CD4-positive, CD25-positive, alpha-beta regulatory T cell (primary cell): ENCODE measurements around the gene CXorf66. TPM values are rescaled to one million over a fixed set of nuclear protein-coding genes. Genes with fewer than 3 reads are reported as not detected.
A peak's percentile ranks its signal among the peaks of the same experiment; 100 is the strongest.
"Not testable (repeated sequence)": the region's sequence is repeated elsewhere in the genome, so short reads cannot be mapped to it uniquely, and the experiment has no call there.

Experiments used
- ATAC-seq, 2 donors: fragments of 150-1000 bp; cut with Tn5 transposase; one replicate each; pipeline ENCODE4 v1.10.0; 2021; ENCODE audit warnings: low read depth in 2 of 2, moderate number of reproducible peaks in 2 of 2, moderate library complexity in 1 of 2
- DNase-seq, 3 donors: peaks; one replicate each; pipeline versions ENCODE4 v3.0.0 to v3.0.0-alpha.2; 2012 to 2022; ENCODE audit warnings: mixed read lengths in 1 of 3
- H3K27ac ChIP-seq: one replicate; pipeline ENCODE4 v1.7.0; 2013; ENCODE audit warnings: mild to moderate bottlenecking, low read length; ENCODE audit not compliant: insufficient read depth, poor library complexity, severe bottlenecking
- H3K27me3 ChIP-seq: one replicate; pipeline ENCODE4 v1.7.0; 2013; ENCODE audit warnings: low read length; ENCODE audit not compliant: control insufficient read depth, insufficient read depth
- H3K36me3 ChIP-seq: one replicate; pipeline ENCODE4 v1.7.0; 2013; ENCODE audit warnings: mild to moderate bottlenecking, low read length, moderate library complexity; ENCODE audit not compliant: control insufficient read depth, insufficient read depth
- H3K4me1 ChIP-seq: 2 replicates; pipeline ENCODE4 v1.7.0; 2013; ENCODE audit warnings: mild to moderate bottlenecking, low read length; ENCODE audit not compliant: insufficient read depth, control insufficient read depth, poor library complexity, severe bottlenecking
- H3K4me3 ChIP-seq: one replicate; pipeline ENCODE4 v1.7.0; 2013; ENCODE audit warnings: low read depth, mild to moderate bottlenecking, low read length, moderate library complexity
- H3K9me3 ChIP-seq, 2 experiments: 1 replicate in 1 of 2; 2 replicates in 1 of 2; pipeline ENCODE4 v1.7.0; 2013; ENCODE audit warnings: low read length in 2 of 2, mild to moderate bottlenecking in 1 of 2, moderate library complexity in 1 of 2; ENCODE audit not compliant: control insufficient read depth in 2 of 2
- H3K27ac Mint-ChIP-seq, 3 donors: one replicate each; pipeline ENCODE4 v1.8.0; 2020 to 2022; ENCODE audit warnings: mild to moderate bottlenecking in 3 of 3, mixed read lengths in 3 of 3, moderate library complexity in 2 of 3
- H3K27me3 Mint-ChIP-seq: one replicate; pipeline ENCODE4 v1.8.0; 2022; ENCODE audit warnings: mild to moderate bottlenecking, mixed read lengths
- H3K36me3 Mint-ChIP-seq: one replicate; pipeline ENCODE4 v1.8.0; 2020; ENCODE audit warnings: mixed read lengths
- H3K4me1 Mint-ChIP-seq, 4 donors: one replicate each; pipeline ENCODE4 v1.8.0; 2020 to 2022; ENCODE audit warnings: mixed read lengths in 4 of 4, mild to moderate bottlenecking in 1 of 4
- H3K4me3 Mint-ChIP-seq, 4 donors: one replicate each; pipeline ENCODE4 v1.8.0; 2020 to 2022; ENCODE audit warnings: mild to moderate bottlenecking in 4 of 4, mixed read lengths in 4 of 4, moderate library complexity in 3 of 4
- H3K9me3 Mint-ChIP-seq, 7 donors: one replicate each; pipeline ENCODE4 v1.8.0; 2020 to 2022; ENCODE audit warnings: mixed read lengths in 7 of 7, mild to moderate bottlenecking in 3 of 7, moderate library complexity in 2 of 7
- polyA plus RNA-seq, 4 donors: library from polyadenylated mRNA; unstranded; fragments of 300-500 nt; fragmentation: Illumina TruSeq; gene quantifications; one replicate each; pipeline ENCODE4 v1.2.3, GENCODE V29; 2021
- total RNA-seq: library from RNA; stranded (reverse); gene quantifications from one replicate; pipeline ENCODE4 v1.2.3, GENCODE V29; 2022

The CXorf66 gene
- total and polyA plus RNA-seq, 5 donors from 2014 or later = not detected

DNA sequence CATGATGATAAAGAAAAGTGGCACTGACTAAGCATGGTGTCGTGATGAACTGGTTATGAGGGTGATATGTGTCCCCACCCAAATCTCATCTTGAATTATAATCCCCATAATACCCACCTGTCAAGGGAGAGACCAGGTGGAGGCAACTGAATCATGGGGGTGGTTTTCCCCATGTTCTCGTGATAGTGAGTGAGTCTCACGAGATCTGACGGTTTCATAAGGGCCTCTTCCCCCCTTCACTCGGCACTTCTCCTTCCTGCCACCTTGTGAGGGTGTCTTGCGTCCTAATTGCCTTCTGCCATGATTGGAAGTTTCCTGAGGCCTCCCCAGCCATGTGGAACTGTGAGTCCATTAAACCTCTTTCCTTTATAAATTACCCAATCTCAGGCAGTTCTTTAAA, 44.2 kb downstream of the CXorf66 start:
- H3K27me3 Mint-ChIP-seq, DNase-seq, H3K4me3 Mint-ChIP-seq, H3K27ac Mint-ChIP-seq, H3K36me3 Mint-ChIP-seq, H3K4me3 ChIP-seq, H3K36me3 ChIP-seq, H3K9me3 ChIP-seq, H3K4me1 ChIP-seq, ATAC-seq, H3K27ac ChIP-seq, H3K27me3 ChIP-seq, H3K9me3 Mint-ChIP-seq: not testable (repeated sequence)
- peaks cover 12 to 36% (median 18%) of the 10 kb centered on the region in 4 donors for H3K4me1 Mint-ChIP-seq

DNA sequence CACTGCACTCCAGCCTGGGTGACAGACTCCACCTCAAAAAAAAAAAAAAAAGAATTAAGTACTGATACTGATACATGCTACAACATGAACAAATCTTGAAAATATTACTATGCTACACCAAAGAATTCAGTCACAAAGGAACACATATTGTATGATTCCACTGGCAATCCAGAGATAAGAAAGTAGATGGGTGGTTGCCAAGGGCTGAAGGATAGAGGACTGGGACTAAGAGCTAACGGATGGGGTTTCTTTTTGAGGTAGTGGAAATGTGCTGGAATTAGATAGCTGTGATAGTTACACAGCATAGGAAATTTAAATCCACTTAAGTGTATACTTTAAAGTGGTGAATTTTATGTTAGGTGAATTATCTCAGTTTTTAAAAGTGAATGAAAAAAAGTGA, 45.0 kb downstream of the CXorf66 start:
- no peak overlapping the region for H3K27ac Mint-ChIP-seq

DNA sequence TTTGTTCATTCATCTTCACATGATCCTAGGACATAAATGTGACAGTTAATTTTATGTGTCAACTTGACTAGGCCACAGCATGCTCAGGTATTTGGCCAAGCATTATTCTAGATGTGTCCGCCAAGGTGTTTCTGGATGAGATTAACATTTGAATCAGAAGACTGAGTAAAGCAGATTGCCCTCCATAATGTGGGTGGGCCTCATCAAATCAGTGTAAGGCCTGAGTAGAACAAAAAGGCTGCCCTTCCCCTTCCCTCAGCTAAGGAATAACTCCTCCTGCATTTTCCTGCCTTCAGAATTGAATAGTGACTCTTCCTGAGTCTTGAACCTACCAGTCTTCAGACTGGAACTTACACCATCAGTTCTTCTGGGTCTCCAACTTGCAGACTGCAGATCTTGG, 50.9 kb downstream of the CXorf66 start:
- Mint-ChIP-seq H3K4me1 (peaks cover 5 to 20% (median 16%) of the 10 kb centered on the region in 4 donors), H3K9me3 (no peaks in the 10 kb centered on the region)

More for the DNA sequence above, 45.0 kb downstream of the CXorf66 start:
- H3K36me3 ChIP-seq = no peaks in the 10 kb centered on the region
- no peak overlapping the region for H3K4me3 ChIP-seq
- ATAC-seq (no peak), DNase-seq (no peak)
- no peak overlapping the region for H3K27ac ChIP-seq
- H3K4me3 Mint-ChIP-seq = no peak overlapping the region
- H3K36me3 Mint-ChIP-seq = peaks cover 8% of the 10 kb centered on the region
- no peaks in the 10 kb centered on the region for H3K27me3 ChIP-seq
- H3K27me3 Mint-ChIP-seq = no peaks in the 10 kb centered on the region
- H3K9me3 Mint-ChIP-seq = no peaks in the 10 kb centered on the region
- H3K4me1 ChIP-seq = no peaks in the 10 kb centered on the region
- peaks cover 7 to 29% (median 12%) of the 10 kb centered on the region in 4 donors for H3K4me1 Mint-ChIP-seq
- no peaks in the 10 kb centered on the region for H3K9me3 ChIP-seq

DNA sequence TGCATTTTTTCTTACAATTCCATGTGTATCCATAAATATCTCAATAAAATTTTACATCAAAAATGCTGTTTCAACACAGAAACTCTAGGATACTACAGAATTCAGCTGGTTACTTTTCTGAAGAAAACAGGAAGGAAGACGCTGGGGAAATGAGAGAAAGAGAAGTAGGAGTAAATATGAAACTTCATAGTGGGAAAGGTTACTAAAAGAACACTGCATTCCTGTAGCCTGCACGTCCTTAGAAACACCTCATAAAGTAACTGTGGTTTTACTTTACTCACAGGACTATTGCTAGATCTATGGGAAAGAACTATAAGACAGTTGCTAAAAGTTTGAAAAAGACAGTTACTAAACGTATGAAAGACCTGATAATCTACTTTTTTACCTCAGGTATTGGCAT, 55.6 kb downstream of the CXorf66 start:
- no peak overlapping the region for H3K4me3 ChIP-seq
- H3K27ac ChIP-seq = no peak overlapping the region
- H3K9me3 Mint-ChIP-seq = no peaks in the 10 kb centered on the region
- H3K9me3 ChIP-seq = no peaks in the 10 kb centered on the region
- H3K27ac Mint-ChIP-seq = no peak overlapping the region
- no peaks in the 10 kb centered on the region for H3K27me3 ChIP-seq
- peak overlapping the region in 1 of 4 donors; percentile 27 for H3K4me3 Mint-ChIP-seq
- peaks cover 7% of the 10 kb centered on the region for H3K36me3 Mint-ChIP-seq
- no peaks in the 10 kb centered on the region for H3K27me3 Mint-ChIP-seq
- H3K4me1 ChIP-seq = no peaks in the 10 kb centered on the region
- H3K36me3 ChIP-seq = no peaks in the 10 kb centered on the region
- ATAC-seq = no peak
- peaks cover 9 to 31% (median 24%) of the 10 kb centered on the region in 4 donors for H3K4me1 Mint-ChIP-seq
- DNase-seq = no peak

More for the DNA sequence above, 50.9 kb downstream of the CXorf66 start:
- H3K27ac Mint-ChIP-seq = no peak overlapping the region
- H3K27me3 Mint-ChIP-seq = no peaks in the 10 kb centered on the region
- H3K36me3 Mint-ChIP-seq = peaks cover 7% of the 10 kb centered on the region
- no peaks in the 10 kb centered on the region for H3K36me3 ChIP-seq
- H3K4me1 ChIP-seq = no peaks in the 10 kb centered on the region
- no peaks in the 10 kb centered on the region for H3K9me3 ChIP-seq
- no peak overlapping the region for H3K4me3 ChIP-seq
- H3K4me3 Mint-ChIP-seq = no peak overlapping the region
- DNase-seq (no peak), ATAC-seq (no peak)
- H3K27ac ChIP-seq = no peak overlapping the region
- H3K27me3 ChIP-seq = no peaks in the 10 kb centered on the region

DNA sequence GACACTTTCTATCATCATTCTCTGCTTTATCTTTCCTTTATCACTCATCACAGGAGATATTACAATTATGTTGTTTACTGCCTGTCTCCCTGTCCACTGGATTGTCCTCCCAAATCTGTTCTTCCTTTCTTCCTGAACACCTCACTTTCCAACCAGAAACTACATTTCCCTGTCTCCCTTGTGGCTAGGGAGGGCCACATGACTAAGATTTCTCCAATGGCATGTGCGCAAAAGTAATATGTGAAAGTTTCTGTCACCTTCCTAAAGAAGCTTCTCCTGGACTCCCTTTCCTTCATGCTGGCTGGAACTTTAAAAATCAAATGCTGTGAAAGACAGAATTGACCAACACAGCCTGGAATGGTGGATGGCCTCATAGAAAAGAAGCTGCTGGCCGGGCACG, 58.2 kb downstream of the CXorf66 start:
- Mint-ChIP-seq H3K4me1 (peaks cover 9 to 33% (median 25%) of the 10 kb centered on the region in 4 donors), H3K36me3 (no peaks in the 10 kb centered on the region)
- DNase-seq = no peak

DNA sequence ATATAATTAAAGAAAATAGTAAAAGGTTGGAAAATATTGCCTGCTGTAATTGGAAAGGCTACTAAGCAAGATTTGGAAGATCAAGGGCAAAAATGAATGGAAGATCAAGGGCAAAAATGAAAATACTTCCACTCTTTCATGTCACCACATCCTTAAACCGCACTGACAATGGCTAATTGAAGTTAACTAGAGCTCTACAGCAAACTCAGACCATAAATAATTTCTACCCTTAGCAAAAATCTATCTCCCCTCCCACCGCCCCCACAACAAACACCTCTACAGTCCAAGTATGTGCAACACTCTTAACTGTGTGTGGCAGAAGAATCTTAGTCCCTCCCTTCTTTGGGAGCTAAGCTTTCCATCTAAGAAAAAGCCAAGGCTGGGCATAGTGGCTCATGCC, 59.6 kb downstream of the CXorf66 start:
- Mint-ChIP-seq H3K9me3 (no peaks in the 10 kb centered on the region), H3K27me3 (no peaks in the 10 kb centered on the region), H3K4me1 (peaks cover 9 to 24% (median 20%) of the 10 kb centered on the region in 4 donors), H3K4me3 (no peak overlapping the region), H3K36me3 (no peaks in the 10 kb centered on the region), H3K27ac (no peak overlapping the region)
- no peak overlapping the region for H3K27ac ChIP-seq
- H3K27me3 ChIP-seq = no peaks in the 10 kb centered on the region
- DNase-seq (no peak), ATAC-seq (no peak)
- no peaks in the 10 kb centered on the region for H3K36me3 ChIP-seq
- no peaks in the 10 kb centered on the region for H3K9me3 ChIP-seq
- no peaks in the 10 kb centered on the region for H3K4me1 ChIP-seq
- no peak overlapping the region for H3K4me3 ChIP-seq

More for the DNA sequence above, 58.2 kb downstream of the CXorf66 start:
- Histone ChIP-seq H3K4me1 (no peaks in the 10 kb centered on the region), H3K27me3 (no peaks in the 10 kb centered on the region), H3K27ac (no peak overlapping the region), H3K36me3 (no peaks in the 10 kb centered on the region), H3K9me3 (no peaks in the 10 kb centered on the region), H3K4me3 (no peak overlapping the region)
- ATAC-seq = no peak
- H3K27ac Mint-ChIP-seq = no peak overlapping the region
- H3K27me3 Mint-ChIP-seq = no peaks in the 10 kb centered on the region
- H3K9me3 Mint-ChIP-seq = no peaks in the 10 kb centered on the region
- H3K4me3 Mint-ChIP-seq = no peak overlapping the region

Other genes starting within 250 kb of the CXorf66 start
- 19.4 TPM for gene ATP11C, start 32.5 kb downstream of the CXorf66 start, total RNA-seq
- gene ATP11C, start 32.5 kb downstream of the CXorf66 start, polyA plus RNA-seq = 1 to 10 TPM; 2.9 to 4.6 (median 4.2) TPM